SK-N-SH (cell line): Measurements from ENCODE around the gene PPP5C.

Experiments
- EP300 ChIP-seq, 2 experiments: IDR thresholded peaks; 2 replicates each; pipeline versions ENCODE4 v1.4.0 to v1.6.1; 2012; ENCODE audit warnings: borderline replicate concordance in 1 of 2, low read depth in 1 of 2, low read length in 1 of 2
- EZH2phosphoT487 ChIP-seq: fragments of 200-600 bp; sonication (generic); IDR thresholded peaks from 2 replicates; pipeline ENCODE4 v1.6.1; 2017; ENCODE audit warnings: low read depth, mixed run types, mild to moderate bottlenecking, antibody characterized with exemption, moderate library complexity, borderline replicate concordance
- POLR2AphosphoS5 ChIP-seq: IDR thresholded peaks from 2 replicates; pipeline ENCODE4 v1.6.1; 2012; ENCODE audit warnings: low read depth, low read length
- RXRA ChIP-seq: IDR thresholded peaks from 2 replicates; pipeline ENCODE4 v1.4.0; 2012; ENCODE audit warnings: low read depth, mild to moderate bottlenecking, borderline replicate concordance
- SIN3A ChIP-seq: IDR thresholded peaks from 2 replicates; pipeline ENCODE4 v1.6.1; 2012; ENCODE audit warnings: low read depth, mild to moderate bottlenecking, low read length, moderate library complexity, borderline replicate concordance
- TEAD4 ChIP-seq: IDR thresholded peaks from 2 replicates; pipeline ENCODE4 v1.4.0; 2012; ENCODE audit warnings: mild to moderate bottlenecking, borderline replicate concordance; ENCODE audit not compliant: insufficient read depth
- YY1 ChIP-seq: IDR thresholded peaks from 2 replicates; pipeline ENCODE4 v1.4.0; 2012; ENCODE audit warnings: low read depth, mild to moderate bottlenecking
- TF ChIP-seq, protein P1 (sequence below): IDR thresholded peaks from 2 replicates; pipeline ENCODE4 v1.6.1; 2012; ENCODE audit warnings: mild to moderate bottlenecking, low read depth, low read length, moderate library complexity
- TF ChIP-seq, protein P2 (sequence below): fragments of 200-600 bp; sonication (generic); IDR thresholded peaks from 2 replicates; pipeline ENCODE4 v1.6.1; 2017; ENCODE audit warnings: antibody characterized with exemption, mild to moderate bottlenecking, moderate library complexity
- TF ChIP-seq, protein P3 (sequence below): fragments of 150-350 bp; IDR thresholded peaks from 2 replicates; pipeline ENCODE4 v1.6.1; 2017; ENCODE audit warnings: antibody characterized with exemption, low read length, low read depth, borderline replicate concordance
- TF ChIP-seq, protein P4 (sequence below): IDR thresholded peaks from 2 replicates; pipeline ENCODE4 v1.4.0; 2012; ENCODE audit warnings: low read depth, borderline replicate concordance

DNA sequence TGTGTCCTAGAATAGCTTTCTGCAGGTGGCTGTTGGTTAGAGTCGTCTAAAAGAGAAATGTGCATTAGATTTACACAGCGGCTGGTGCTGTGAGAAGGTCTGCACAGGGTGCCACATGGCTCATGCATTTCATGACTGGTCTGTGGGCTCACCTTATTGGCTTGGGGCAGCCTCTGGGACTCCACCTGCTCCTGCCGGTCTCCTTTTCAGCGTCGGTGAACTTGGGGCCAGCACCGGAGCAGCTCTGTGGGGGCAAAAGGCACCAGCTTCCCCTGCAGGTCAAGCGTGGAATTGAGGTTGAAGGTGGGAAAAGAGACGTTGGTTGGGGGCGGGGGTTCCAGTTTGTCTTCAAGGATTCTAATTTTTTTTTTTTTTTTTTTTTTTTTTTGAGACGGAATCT, 84.9 kb downstream of the PPP5C start:
- TF ChIP-seq, protein P1, sequence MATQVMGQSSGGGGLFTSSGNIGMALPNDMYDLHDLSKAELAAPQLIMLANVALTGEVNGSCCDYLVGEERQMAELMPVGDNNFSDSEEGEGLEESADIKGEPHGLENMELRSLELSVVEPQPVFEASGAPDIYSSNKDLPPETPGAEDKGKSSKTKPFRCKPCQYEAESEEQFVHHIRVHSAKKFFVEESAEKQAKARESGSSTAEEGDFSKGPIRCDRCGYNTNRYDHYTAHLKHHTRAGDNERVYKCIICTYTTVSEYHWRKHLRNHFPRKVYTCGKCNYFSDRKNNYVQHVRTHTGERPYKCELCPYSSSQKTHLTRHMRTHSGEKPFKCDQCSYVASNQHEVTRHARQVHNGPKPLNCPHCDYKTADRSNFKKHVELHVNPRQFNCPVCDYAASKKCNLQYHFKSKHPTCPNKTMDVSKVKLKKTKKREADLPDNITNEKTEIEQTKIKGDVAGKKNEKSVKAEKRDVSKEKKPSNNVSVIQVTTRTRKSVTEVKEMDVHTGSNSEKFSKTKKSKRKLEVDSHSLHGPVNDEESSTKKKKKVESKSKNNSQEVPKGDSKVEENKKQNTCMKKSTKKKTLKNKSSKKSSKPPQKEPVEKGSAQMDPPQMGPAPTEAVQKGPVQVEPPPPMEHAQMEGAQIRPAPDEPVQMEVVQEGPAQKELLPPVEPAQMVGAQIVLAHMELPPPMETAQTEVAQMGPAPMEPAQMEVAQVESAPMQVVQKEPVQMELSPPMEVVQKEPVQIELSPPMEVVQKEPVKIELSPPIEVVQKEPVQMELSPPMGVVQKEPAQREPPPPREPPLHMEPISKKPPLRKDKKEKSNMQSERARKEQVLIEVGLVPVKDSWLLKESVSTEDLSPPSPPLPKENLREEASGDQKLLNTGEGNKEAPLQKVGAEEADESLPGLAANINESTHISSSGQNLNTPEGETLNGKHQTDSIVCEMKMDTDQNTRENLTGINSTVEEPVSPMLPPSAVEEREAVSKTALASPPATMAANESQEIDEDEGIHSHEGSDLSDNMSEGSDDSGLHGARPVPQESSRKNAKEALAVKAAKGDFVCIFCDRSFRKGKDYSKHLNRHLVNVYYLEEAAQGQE, result no peak
- TF ChIP-seq RXRA (no peak), EZH2phosphoT487 (no peak), EP300 (IDR thresholded peaks at IDR 0.05; ENCODE audit: borderline replicate concordance in 1 of 2, low read depth in 1 of 2, low read length in 1 of 2) (no peak), POLR2AphosphoS5 (no peak), SIN3A (no peak), YY1 (no peak), TEAD4 (no peak)
- TF ChIP-seq, protein P2, sequence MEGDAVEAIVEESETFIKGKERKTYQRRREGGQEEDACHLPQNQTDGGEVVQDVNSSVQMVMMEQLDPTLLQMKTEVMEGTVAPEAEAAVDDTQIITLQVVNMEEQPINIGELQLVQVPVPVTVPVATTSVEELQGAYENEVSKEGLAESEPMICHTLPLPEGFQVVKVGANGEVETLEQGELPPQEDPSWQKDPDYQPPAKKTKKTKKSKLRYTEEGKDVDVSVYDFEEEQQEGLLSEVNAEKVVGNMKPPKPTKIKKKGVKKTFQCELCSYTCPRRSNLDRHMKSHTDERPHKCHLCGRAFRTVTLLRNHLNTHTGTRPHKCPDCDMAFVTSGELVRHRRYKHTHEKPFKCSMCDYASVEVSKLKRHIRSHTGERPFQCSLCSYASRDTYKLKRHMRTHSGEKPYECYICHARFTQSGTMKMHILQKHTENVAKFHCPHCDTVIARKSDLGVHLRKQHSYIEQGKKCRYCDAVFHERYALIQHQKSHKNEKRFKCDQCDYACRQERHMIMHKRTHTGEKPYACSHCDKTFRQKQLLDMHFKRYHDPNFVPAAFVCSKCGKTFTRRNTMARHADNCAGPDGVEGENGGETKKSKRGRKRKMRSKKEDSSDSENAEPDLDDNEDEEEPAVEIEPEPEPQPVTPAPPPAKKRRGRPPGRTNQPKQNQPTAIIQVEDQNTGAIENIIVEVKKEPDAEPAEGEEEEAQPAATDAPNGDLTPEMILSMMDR, result no peak
- TF ChIP-seq, protein P3, sequence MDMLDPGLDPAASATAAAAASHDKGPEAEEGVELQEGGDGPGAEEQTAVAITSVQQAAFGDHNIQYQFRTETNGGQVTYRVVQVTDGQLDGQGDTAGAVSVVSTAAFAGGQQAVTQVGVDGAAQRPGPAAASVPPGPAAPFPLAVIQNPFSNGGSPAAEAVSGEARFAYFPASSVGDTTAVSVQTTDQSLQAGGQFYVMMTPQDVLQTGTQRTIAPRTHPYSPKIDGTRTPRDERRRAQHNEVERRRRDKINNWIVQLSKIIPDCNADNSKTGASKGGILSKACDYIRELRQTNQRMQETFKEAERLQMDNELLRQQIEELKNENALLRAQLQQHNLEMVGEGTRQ, result no peak
- TF ChIP-seq, protein P4, sequence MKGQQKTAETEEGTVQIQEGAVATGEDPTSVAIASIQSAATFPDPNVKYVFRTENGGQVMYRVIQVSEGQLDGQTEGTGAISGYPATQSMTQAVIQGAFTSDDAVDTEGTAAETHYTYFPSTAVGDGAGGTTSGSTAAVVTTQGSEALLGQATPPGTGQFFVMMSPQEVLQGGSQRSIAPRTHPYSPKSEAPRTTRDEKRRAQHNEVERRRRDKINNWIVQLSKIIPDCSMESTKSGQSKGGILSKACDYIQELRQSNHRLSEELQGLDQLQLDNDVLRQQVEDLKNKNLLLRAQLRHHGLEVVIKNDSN, result no peak
